ENCODE measurements around the gene FAM3D. TPM values are rescaled to one million over a fixed set of nuclear protein-coding genes. Genes with fewer than 3 reads are reported as not detected.

Gene FAM3D
- polyA plus RNA-seq, 2 of the 4 experiments (the other 2 are of a cell fraction): not detected

DNA sequence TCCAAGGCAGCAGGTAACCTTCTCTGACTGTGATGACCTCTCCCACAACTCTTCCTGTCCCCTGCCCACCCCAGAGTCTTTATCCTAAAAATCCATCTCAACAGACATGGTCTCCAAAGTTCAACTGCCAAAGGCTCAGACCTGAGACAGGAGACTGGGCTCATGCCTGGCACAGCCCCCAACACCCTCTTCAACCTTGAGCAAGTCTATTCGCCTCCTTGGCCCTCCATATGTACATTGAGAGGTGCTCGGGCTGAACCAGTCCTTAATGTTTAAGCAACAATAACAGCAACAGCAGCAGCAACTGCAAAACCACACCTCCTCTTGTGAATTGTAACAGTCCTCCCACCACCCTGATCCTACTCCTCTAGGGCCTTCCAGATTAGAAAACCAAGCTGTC, 9.9 kb downstream of the FAM3D start:
- DNase-seq (ENCODE audit: low read depth in 1 of 2, low spot score in 1 of 2): no peak
- 37% methylated on average over 2 of the region's 2 CpGs for WGBS (ENCODE audit: missing lambda C conversion rate)
- Histone ChIP-seq H3K4me1 (no peaks in the 10 kb centered on the region), H3K9me3 (no peaks in the 10 kb centered on the region), H3K27ac (no peak overlapping the region), H3K4me2 (no peak overlapping the region), H3K4me3 (no peak overlapping the region)
- TF ChIP-seq SREBF2 (IDR thresholded peaks at IDR 0.05) (no peak), EHF (CRISPR knock-in tag; IDR thresholded peaks at IDR 0.05) (no peak), RARB (CRISPR knock-in tag; IDR thresholded peaks at IDR 0.05) (no peak), CEBPB (IDR thresholded peaks at IDR 0.05) (no peak), NR3C1 (IDR thresholded peaks at IDR 0.05) (no peak), ESRRA (IDR thresholded peaks at IDR 0.05; ENCODE audit: borderline replicate concordance, low read length) (no peak), KDM5A (IDR thresholded peaks at IDR 0.05) (no peak), NPAS2 (CRISPR knock-in tag; IDR thresholded peaks at IDR 0.05; ENCODE audit: borderline replicate concordance) (no peak), EHMT2 (IDR thresholded peaks at IDR 0.05; ENCODE audit: low read depth) (no peak), GATA3 (IDR thresholded peaks at IDR 0.05; ENCODE audit: borderline replicate concordance) (no peak), RAD21 (conservative IDR thresholded peaks at IDR 0.05 in 1 of 2, IDR thresholded peaks at IDR 0.05 in 1 of 2) (no peak), FOXS1 (CRISPR knock-in tag; IDR thresholded peaks at IDR 0.05) (no peak), HOXA7 (CRISPR knock-in tag; IDR thresholded peaks at IDR 0.05) (no peak), ZFP36 (IDR thresholded peaks at IDR 0.05; ENCODE audit: borderline replicate concordance, partially characterized antibody) (no peak), HDAC2 (IDR thresholded peaks at IDR 0.05) (no peak)
- TF ChIP-seq, protein P1, sequence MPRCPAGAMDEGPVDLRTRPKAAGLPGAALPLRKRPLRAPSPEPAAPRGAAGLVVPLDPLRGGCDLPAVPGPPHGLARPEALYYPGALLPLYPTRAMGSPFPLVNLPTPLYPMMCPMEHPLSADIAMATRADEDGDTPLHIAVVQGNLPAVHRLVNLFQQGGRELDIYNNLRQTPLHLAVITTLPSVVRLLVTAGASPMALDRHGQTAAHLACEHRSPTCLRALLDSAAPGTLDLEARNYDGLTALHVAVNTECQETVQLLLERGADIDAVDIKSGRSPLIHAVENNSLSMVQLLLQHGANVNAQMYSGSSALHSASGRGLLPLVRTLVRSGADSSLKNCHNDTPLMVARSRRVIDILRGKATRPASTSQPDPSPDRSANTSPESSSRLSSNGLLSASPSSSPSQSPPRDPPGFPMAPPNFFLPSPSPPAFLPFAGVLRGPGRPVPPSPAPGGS (IDR thresholded peaks at IDR 0.05): no peak
- TF ChIP-seq, protein P2, sequence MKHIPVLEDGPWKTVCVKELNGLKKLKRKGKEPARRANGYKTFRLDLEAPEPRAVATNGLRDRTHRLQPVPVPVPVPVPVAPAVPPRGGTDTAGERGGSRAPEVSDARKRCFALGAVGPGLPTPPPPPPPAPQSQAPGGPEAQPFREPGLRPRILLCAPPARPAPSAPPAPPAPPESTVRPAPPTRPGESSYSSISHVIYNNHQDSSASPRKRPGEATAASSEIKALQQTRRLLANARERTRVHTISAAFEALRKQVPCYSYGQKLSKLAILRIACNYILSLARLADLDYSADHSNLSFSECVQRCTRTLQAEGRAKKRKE (CRISPR knock-in tag; IDR thresholded peaks at IDR 0.05; ENCODE audit: low read depth): no peak
- FAIRE-seq: no peak
- POLR2A ChIA-PET: no interaction called here
- CTCF ChIA-PET: no interaction called here
- no peak for ATAC-seq

DNA sequence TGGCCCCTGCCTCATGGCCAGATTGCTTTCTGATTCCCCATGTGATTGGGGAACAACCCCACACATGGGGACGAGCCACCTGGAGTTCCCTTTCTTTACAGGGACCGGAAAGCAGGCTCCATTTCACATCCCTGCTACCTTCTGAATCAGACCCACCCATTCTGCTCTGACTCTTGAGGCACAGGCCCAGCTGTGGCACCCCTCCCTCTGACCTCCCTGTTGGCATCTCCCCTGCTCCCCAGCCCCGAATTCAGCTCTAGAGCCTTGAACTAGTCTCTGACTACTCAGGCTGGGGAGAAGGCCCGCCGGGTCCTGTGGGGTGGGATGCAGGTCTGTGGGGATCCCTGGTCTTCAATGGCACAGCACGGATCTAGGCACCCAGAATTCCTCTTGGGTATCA, 12.1 kb downstream of the FAM3D start:
- Histone ChIP-seq H3K4me1 (no peaks in the 10 kb centered on the region), H3K4me3 (no peak overlapping the region), H3K4me2 (no peak overlapping the region), H3K9me3 (no peaks in the 10 kb centered on the region), H3K27ac (no peak overlapping the region)
- FAIRE-seq: no peak
- WGBS (ENCODE audit: missing lambda C conversion rate): 16% methylated on average over 5 of the region's 6 CpGs
- DNase-seq (ENCODE audit: low read depth in 1 of 2, low spot score in 1 of 2): no peak
- ChIA-PET POLR2A (no interaction called here), CTCF (interaction anchor here (1.9 kb wide), 1 partner anchor 13 kb away, joined by 4 read pairs; no protein-coding TSS in a partner anchor)
- TF ChIP-seq, protein P3, sequence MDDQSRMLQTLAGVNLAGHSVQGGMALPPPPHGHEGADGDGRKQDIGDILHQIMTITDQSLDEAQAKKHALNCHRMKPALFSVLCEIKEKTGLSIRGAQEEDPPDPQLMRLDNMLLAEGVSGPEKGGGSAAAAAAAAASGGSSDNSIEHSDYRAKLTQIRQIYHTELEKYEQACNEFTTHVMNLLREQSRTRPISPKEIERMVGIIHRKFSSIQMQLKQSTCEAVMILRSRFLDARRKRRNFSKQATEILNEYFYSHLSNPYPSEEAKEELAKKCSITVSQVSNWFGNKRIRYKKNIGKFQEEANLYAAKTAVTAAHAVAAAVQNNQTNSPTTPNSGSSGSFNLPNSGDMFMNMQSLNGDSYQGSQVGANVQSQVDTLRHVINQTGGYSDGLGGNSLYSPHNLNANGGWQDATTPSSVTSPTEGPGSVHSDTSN (IDR thresholded peaks at IDR 0.05): no peak
- TF ChIP-seq, protein P4, sequence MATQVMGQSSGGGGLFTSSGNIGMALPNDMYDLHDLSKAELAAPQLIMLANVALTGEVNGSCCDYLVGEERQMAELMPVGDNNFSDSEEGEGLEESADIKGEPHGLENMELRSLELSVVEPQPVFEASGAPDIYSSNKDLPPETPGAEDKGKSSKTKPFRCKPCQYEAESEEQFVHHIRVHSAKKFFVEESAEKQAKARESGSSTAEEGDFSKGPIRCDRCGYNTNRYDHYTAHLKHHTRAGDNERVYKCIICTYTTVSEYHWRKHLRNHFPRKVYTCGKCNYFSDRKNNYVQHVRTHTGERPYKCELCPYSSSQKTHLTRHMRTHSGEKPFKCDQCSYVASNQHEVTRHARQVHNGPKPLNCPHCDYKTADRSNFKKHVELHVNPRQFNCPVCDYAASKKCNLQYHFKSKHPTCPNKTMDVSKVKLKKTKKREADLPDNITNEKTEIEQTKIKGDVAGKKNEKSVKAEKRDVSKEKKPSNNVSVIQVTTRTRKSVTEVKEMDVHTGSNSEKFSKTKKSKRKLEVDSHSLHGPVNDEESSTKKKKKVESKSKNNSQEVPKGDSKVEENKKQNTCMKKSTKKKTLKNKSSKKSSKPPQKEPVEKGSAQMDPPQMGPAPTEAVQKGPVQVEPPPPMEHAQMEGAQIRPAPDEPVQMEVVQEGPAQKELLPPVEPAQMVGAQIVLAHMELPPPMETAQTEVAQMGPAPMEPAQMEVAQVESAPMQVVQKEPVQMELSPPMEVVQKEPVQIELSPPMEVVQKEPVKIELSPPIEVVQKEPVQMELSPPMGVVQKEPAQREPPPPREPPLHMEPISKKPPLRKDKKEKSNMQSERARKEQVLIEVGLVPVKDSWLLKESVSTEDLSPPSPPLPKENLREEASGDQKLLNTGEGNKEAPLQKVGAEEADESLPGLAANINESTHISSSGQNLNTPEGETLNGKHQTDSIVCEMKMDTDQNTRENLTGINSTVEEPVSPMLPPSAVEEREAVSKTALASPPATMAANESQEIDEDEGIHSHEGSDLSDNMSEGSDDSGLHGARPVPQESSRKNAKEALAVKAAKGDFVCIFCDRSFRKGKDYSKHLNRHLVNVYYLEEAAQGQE (IDR thresholded peaks at IDR 0.05): no peak
- TF ChIP-seq EP300 (IDR thresholded peaks at IDR 0.05) (no peak), NPAS2 (CRISPR knock-in tag; IDR thresholded peaks at IDR 0.05; ENCODE audit: borderline replicate concordance) (no peak), SMC3 (IDR thresholded peaks at IDR 0.05) (no peak)
- TF ChIP-seq, protein P5, sequence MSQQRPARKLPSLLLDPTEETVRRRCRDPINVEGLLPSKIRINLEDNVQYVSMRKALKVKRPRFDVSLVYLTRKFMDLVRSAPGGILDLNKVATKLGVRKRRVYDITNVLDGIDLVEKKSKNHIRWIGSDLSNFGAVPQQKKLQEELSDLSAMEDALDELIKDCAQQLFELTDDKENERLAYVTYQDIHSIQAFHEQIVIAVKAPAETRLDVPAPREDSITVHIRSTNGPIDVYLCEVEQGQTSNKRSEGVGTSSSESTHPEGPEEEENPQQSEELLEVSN (IDR thresholded peaks at IDR 0.05; ENCODE audit: borderline replicate concordance, low read depth): no peak
- ATAC-seq: no peak

Data from A549 (cell line).